AG08395 (cell line): ENCODE data around the gene TSEN15.
"Not testable (repeated sequence)": the region's sequence is repeated elsewhere in the genome, so short reads cannot be mapped to it uniquely, and the experiment has no call there.

Experiments used
- DNase-seq: peaks from one replicate; pipeline ENCODE4 v3.0.0; 2012; ENCODE audit warnings: mixed read lengths, low spot score

TSEN15 gene

GRCh38 chr1:184031409-184032107 lies 20.0 kb upstream of the TSEN15 start:
- no peak for DNase-seq

GRCh38 chr1:184032306-184032929 lies 19.1 kb upstream of the TSEN15 start:
- no peak for DNase-seq

- DNase-seq = no peak
These were observed 18.6 kb upstream of the TSEN15 start for GRCh38 chr1:184032930-184033418.

GRCh38 chr1:184033711-184034167 lies 17.8 kb upstream of the TSEN15 start:
- DNase-seq = peak; percentile 68

GRCh38 chr1:184034761-184035379 lies 16.7 kb upstream of the TSEN15 start:
- no peak for DNase-seq

- no peak for DNase-seq
These were observed 15.6 kb upstream of the TSEN15 start for GRCh38 chr1:184035719-184036516.

GRCh38 chr1:184036517-184036949 lies 15.0 kb upstream of the TSEN15 start:
- DNase-seq = no peak

GRCh38 chr1:184037849-184038591 lies 13.5 kb upstream of the TSEN15 start:
- no peak for DNase-seq

- DNase-seq = no peak
These were observed 12.4 kb upstream of the TSEN15 start for GRCh38 chr1:184039126-184039525.

- no peak for DNase-seq
These were observed 9.8 kb upstream of the TSEN15 start for GRCh38 chr1:184041731-184042130.

- not testable (repeated sequence) for DNase-seq
These were observed 8.2 kb upstream of the TSEN15 start for GRCh38 chr1:184043315-184043714.

GRCh38 chr1:184044603-184045376 lies 6.7 kb upstream of the TSEN15 start:
- no peak for DNase-seq

- not testable (repeated sequence) for DNase-seq
These were observed 4.0 kb upstream of the TSEN15 start for GRCh38 chr1:184047541-184047940.

GRCh38 chr1:184048561-184049240 lies 2.8 kb upstream of the TSEN15 start:
- no peak for DNase-seq

GRCh38 chr1:184049291-184049690 lies 2.2 kb upstream of the TSEN15 start:
- no peak for DNase-seq

- DNase-seq = no peak
These were observed 1.6 kb upstream of the TSEN15 start for GRCh38 chr1:184049836-184050468.

- no peak for DNase-seq
These were observed 894 bp upstream of the TSEN15 start for GRCh38 chr1:184050636-184051035.

GRCh38 chr1:184051138-184051484 lies 419 bp upstream of the TSEN15 start:
- no peak for DNase-seq

- DNase-seq = no peak
These were observed 647 bp downstream of the TSEN15 start for GRCh38 chr1:184052194-184052559.

- DNase-seq = no peak
These were observed 1.2 kb downstream of the TSEN15 start for GRCh38 chr1:184052750-184053149.
